Stimulated activated CD4-positive, alpha-beta T cell treated with anti-CD3 and anti-CD28 coated beads, Interleukin-2, amount 100 ng/mL, for 48 hours (primary cell): ENCODE results near the gene NADSYN1.
A peak's percentile ranks its signal among the peaks of the same experiment; 100 is the strongest.

Experiments used
- DNase-seq, 2 donors: peaks; one replicate each; pipeline ENCODE4 v3.0.0-alpha.2; 2020

NADSYN1 gene

GRCh38 chr11:71474771-71475483, 21.9 kb downstream of the NADSYN1 start:
- no peak for DNase-seq

GRCh38 chr11:71476031-71476430, 23.0 kb downstream of the NADSYN1 start:
- DNase-seq, result no peak

DNA sequence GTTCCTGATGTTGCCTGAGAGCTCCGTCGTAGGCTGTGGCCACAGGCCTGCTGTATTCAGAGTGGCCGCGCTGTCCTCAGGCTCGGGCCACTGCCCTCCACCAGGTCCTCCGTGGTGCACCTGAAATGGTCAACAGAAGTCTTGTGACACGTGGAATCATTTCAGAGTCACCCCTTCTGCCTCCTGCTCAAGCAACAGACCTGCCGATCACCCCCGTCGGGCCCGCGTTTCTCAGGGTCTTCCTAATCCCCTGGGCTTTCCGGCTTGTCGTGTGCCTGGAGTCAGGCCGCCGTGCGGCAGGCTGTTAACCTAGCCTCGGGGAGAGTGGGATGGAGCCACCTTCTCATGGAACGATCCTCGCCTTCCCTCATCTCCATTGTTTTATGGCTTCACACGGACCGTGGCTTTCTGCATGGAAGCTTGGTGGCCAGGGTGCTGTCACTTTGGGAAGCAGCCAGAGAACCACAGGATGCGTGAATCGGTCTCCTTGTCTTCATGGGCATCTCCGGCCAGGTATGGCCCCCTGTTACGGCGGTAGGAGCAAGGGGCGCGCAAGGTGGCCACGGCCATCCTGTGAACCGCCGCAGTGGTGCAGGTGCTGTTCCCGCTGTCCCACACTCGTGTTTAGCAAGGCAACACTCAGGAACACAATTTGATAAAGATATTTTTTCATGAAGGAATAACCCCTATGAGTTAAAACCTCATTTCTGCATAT, 24.1 kb downstream of the NADSYN1 start:
- no peak for DNase-seq

DNA sequence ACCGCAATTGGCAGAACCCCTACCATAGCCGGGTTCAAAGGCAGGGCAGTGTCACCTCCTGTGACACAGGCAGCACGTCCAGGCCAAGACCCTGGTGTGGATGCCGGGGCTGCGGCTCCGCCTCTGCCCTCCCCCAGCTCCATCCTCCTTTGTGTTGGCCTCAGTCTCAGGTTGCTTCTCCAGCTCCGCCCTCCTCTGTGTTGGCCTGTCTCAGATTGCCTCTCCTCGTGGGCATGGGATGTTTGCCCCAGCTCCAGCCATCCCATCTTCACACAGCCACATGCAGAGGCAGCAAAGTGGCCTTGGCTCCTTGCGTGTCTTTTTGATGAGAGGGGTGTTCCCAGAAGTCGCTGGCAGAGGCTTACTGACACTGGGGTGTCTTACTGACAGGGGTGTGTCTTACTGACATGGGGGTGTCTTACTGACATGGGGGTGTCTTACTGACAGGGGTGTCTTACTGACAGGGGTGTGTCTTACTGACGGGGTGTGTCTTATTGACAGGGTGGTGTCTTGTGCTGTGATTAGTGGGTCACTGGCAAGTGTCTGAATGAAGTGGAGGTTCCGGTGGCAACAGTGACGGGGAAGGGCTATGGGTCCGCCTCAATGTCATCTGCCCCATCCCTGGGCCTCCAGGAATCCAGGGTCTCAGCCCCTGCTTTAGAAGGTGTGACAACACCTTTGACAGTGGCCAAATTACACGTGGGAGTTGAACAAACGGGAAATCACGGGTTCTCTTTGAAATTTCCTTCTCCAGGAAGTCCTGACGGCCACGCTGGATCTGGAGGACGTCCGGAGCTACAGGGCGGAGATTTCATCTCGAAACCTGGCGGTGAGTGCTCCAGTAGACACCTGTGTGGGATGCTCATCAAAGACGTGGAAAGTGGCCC, 24.9 kb downstream of the NADSYN1 start:
- no peak for DNase-seq

- no peak for DNase-seq
Observed at GRCh38 chr11:71478528-71478840, 25.5 kb downstream of the NADSYN1 start.

DNA sequence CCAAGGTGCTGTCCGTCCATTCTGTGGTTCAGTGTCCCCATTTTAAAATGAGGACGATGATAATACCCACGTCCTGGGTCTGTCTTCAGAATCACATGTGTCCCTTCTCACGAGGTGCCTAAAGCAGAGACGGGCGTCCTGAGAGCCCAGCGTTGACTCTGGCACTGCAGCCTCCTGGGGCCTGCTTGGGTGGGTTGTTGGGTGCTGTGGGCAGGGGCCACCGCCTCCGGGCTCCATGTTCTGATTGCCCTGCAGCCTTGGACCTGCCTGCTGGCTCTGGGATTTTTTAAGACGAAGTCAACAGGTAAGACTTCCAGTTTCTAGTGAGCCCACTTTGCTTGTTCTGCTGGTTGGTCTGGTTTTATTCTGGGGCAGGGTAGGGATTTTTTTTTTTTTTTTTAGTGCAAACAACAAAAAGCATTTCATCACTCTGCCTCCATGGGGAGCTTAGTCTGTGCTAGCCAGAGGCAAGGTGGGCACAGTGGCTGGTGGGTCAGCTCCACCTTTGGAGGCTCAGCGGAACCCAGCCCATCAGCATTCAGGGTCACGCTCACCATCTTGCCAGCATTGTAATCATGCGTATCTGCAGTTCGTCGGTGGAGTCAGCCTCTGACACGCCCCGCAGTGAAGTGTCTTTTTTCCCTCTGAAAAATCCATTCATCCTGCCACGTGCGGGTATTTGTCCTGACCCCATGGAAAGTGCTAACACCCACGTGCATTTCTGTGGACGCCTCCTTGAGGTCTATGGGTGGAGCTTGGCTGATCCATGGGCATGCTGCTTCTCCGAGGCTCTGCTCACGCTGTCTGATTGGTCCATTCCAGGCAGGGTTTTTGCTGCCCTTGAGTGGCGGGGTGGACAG, 28.3 kb downstream of the NADSYN1 start:
- no peak for DNase-seq

- no peak for DNase-seq
Observed at GRCh38 chr11:71482216-71482615, 29.2 kb downstream of the NADSYN1 start.

DNA sequence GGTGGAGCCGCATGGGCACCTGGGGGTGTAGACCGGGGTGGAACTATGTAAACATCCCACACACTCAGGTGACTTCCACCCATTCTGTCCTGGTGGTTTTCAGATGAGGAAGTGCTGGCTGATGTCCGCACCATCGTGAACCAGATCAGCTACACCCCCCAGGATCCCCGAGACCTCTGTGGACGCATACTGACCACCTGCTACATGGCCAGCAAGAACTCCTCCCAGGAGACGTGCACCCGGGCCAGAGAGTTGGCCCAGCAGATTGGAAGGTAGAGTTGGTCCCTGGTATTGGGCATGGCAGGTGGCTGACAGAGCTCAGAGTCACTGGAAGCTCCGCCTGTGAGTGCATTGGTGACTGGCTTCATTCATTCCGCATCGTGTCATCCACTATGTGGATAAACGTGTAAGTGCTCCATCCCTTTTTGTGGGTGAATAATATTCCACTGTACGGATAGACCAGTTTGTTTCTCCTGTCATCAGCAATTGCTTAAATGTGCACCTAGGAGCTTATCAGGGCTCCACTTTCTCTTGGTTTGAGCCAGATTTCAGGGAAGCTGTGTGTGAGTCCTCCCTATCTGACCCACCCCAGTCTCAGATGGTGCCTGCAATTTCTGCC, 29.9 kb downstream of the NADSYN1 start:
- DNase-seq, result no peak

DNA sequence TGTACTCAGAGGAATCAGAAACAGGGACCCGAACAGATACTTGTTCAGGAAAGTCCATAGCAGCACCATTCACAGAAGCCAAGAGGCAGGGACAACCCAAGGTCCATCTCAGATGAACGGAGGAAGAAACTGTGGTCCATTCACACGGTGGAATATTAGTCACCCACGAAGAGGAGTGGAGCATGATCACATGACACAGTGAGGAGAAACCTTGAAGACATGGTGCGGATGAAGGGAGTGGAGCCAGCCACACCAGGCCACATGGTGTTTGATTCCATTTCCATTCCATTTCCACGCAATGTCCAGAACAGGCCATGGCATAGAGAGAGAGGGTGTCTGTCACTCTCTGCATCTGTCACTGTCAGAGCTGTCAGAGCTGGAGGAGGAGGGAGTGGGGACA, 30.7 kb downstream of the NADSYN1 start:
- no peak for DNase-seq

- no peak for DNase-seq
Observed at GRCh38 chr11:71484248-71485062, 31.5 kb downstream of the NADSYN1 start.

- no peak for DNase-seq
Observed at GRCh38 chr11:71485063-71485399, 32.0 kb downstream of the NADSYN1 start.

- no peak for DNase-seq
Observed at GRCh38 chr11:71485466-71485865, 32.5 kb downstream of the NADSYN1 start.

- no peak for DNase-seq
Observed at GRCh38 chr11:71486320-71486719, 33.3 kb downstream of the NADSYN1 start.

DNA sequence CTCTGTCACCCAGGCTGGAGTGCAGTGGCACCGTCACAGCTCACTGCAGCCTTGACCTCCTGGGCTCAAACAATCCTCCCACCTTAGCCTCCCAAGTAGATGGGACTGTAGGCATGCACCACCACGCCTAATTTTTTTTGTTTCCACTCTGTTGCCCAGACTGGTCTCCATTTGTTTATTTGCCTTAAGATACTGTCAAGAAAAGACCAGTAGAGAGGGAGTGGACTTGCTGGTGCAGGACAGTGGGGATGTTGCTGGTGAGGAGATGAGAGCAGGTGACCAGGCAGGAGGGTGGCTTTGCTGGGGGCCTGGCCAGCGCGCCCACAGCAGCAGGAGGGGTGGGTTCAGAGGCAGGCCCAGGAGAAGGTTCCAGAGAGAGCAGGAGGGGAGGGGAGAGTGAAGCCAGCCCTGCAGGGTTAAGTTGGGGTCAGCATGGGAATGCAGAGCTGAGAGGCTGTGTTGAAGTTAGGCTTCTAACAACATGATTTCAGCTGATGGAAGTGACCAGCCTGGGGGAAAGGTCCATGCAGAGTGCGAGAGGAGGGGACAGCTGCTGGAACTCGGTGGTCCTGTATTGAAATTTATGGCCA, 35.8 kb downstream of the NADSYN1 start:
- DNase-seq, result no peak

GRCh38 chr11:71489311-71490043, 36.5 kb downstream of the NADSYN1 start:
- DNase-seq, result peak; percentile 53 to 57

- no peak for DNase-seq
Observed at GRCh38 chr11:71490044-71490730, 37.2 kb downstream of the NADSYN1 start.

DNA sequence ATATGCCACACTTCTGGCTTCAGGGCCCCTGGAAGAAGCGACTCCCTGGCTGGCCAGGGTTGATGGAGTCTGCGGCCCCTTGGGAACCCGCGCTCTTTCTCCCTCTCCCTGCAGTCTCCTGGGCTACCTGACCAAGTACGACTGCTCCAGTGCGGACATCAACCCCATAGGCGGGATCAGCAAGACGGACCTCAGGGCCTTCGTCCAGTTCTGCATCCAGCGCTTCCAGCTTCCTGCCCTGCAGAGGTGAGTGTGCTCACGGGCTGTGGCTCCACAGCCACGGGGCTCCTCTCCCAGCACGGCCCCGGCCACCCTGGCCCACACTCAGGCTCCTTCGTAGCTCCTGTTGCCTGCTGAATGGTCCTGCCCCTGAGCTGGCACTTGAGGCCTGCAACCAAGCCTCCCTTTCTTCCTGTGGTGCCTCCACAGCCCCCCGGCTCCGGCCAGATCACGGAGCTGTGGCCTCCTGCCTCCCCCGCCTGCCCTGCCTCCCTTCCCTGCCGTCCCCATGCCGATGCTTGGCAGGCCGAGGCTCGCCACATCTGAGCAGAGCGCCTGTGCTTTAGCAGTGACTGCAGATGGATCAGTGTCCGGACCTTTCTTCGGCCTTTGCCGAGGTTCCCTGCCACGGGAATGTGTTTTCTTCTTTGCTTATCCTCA, 37.9 kb downstream of the NADSYN1 start:
- DNase-seq, result no peak

DNA sequence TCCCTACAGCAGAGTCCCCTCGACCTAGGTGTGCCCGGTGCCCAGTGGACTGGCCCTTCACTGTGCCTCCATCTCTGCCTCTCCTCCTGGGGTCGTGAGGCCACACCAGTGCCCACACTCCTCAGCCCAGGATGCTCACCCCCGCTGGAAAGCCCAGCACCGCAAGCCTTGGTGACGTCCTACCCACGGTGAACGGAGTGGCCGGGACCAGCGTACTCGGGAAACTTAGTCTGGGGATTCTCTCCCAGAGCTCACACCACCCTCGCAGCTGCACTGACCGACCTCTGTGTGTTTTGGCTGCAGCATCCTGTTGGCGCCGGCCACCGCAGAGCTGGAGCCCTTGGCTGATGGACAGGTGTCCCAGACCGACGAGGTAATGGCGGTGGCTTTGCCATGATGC, 38.5 kb downstream of the NADSYN1 start:
- no peak for DNase-seq

DNA sequence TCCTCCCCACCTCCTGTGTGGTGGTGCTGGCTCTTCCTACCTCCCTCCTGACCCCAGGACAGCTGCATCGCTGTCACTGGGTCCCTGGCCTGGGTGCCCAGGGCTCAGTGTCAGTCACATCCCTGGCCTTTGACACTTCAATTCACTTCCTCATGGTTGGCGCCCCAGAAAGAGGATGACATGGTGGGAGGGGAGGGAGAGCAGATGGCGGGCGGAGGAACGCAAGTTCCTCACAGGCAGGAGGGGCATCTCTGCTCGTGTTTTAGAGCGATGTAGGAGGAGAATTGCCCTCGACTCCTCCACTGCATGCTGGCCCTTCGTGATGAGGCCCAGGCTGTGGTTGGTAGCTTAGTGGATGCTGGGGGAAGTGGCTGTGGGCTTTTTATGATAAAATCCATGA, 38.9 kb downstream of the NADSYN1 start:
- no peak for DNase-seq
